HepG2 (cell line): ENCODE results near the gene BCAM. TPM values are rescaled to one million over a fixed set of nuclear protein-coding genes. Genes with fewer than 3 reads are reported as not detected.

Source experiments
- ARNTL ChIP-seq: sonication (generic); formaldehyde crosslinking; IDR thresholded peaks from 2 replicates; pipeline ENCODE4 v1.4.0; 2020; ENCODE audit warnings: mild to moderate bottlenecking, missing genetic modification reagents
- ATF7 ChIP-seq, 2 experiments: fragments of 450-650 bp in 1 of 2; sonication (generic) in 1 of 2; formaldehyde crosslinking in 1 of 2; IDR thresholded peaks; 2 replicates each; pipeline versions ENCODE4 v1.4.0 to v1.6.1; 2016 to 2020; ENCODE audit warnings: antibody characterized with exemption in 1 of 2, mild to moderate bottlenecking in 1 of 2, missing genetic modification reagents in 1 of 2
- CCAR2 ChIP-seq: fragments of 200-400 bp; formaldehyde crosslinking; optimal IDR thresholded peaks from 2 replicates; pipeline ENCODE3; 2018; ENCODE audit warnings: low read depth, mild to moderate bottlenecking, low read length, moderate library complexity
- ELF4 ChIP-seq: sonication (generic); formaldehyde crosslinking; IDR thresholded peaks from 2 replicates; pipeline ENCODE4 v1.5.0; 2020; ENCODE audit warnings: missing genetic modification reagents, mild to moderate bottlenecking, moderate library complexity, borderline replicate concordance
- FOXA3 ChIP-seq: IDR thresholded peaks from 2 replicates; pipeline ENCODE4 v1.6.1; 2016; ENCODE audit warnings: missing genetic modification reagents, missing compliant biosample characterization
- GATAD1 ChIP-seq: IDR thresholded peaks from 2 replicates; pipeline ENCODE4 v1.6.1; 2016; ENCODE audit warnings: missing genetic modification reagents, missing compliant biosample characterization
- JUN ChIP-seq: sonication (generic); formaldehyde crosslinking; IDR thresholded peaks from 2 replicates; pipeline ENCODE4 v1.4.0; 2020; ENCODE audit warnings: mild to moderate bottlenecking, missing genetic modification reagents
- PPARG ChIP-seq: conservative IDR thresholded peaks from 2 replicates; pipeline ENCODE4 v1.6.1; 2016; ENCODE audit warnings: missing biosample characterization, missing genetic modification reagents
- RELA ChIP-seq: sonication (generic); formaldehyde crosslinking; IDR thresholded peaks from 2 replicates; pipeline ENCODE4 v1.4.0; 2020; ENCODE audit warnings: missing genetic modification reagents
- TBL1XR1 ChIP-seq: fragments of 150-350 bp; IDR thresholded peaks from 2 replicates; pipeline ENCODE4 v1.6.1; 2014; ENCODE audit warnings: borderline replicate concordance, low read length; ENCODE audit not compliant: partially characterized antibody
- ZIK1 ChIP-seq: sonication (generic); formaldehyde crosslinking; IDR thresholded peaks from 2 replicates; pipeline ENCODE4 v1.5.0; 2020; ENCODE audit warnings: mild to moderate bottlenecking, low read depth, missing genetic modification reagents, borderline replicate concordance
- ZKSCAN8 ChIP-seq: IDR thresholded peaks from 2 replicates; pipeline ENCODE4 v1.6.1; 2016; ENCODE audit warnings: borderline replicate concordance, missing genetic modification reagents, missing compliant biosample characterization
- ZMAT3 ChIP-seq: sonication (generic); formaldehyde crosslinking; conservative IDR thresholded peaks from 2 replicates; pipeline ENCODE4 v1.7.0; 2021; ENCODE audit warnings: missing genetic modification reagents
- ZNF761 ChIP-seq: sonication (generic); formaldehyde crosslinking; conservative IDR thresholded peaks from 2 replicates; pipeline ENCODE4 v1.4.0; 2020; ENCODE audit warnings: mild to moderate bottlenecking, missing genetic modification reagents
- polyA plus RNA-seq, 8 experiments: library from polyadenylated mRNA; depleted of rRNA in 3 of 8; stranded (reverse) in 7 of 8; unstranded in 1 of 8; fragments of >200 nt; fragmentation: Illumina TruSeq in 4 of 8; extraction: Trizol in 4 of 8; gene quantifications; 2 replicates each; pipeline versions ENCODE4 v1.2.1 to v1.2.3, GENCODE V29; 2011 to 2016; ENCODE audit warnings: low read depth in 4 of 8, missing spikeins in 1 of 8, mixed read lengths in 1 of 8; ENCODE audit not compliant: insufficient read depth in 1 of 8
- total RNA-seq, 5 experiments: library from RNA; depleted of rRNA; stranded (reverse); fragments of >200 nt; fragmentation: Illumina TruSeq; extraction: Trizol; gene quantifications; 2 replicates each; pipeline ENCODE4 v1.2.3, GENCODE V29; 2016; ENCODE audit warnings: low read depth in 1 of 5
- TF ChIP-seq, protein P1 (sequence below): sonication (generic); formaldehyde crosslinking; IDR thresholded peaks from 2 replicates; pipeline ENCODE4 v1.4.0; 2020; ENCODE audit warnings: missing genetic modification reagents
- TF ChIP-seq, protein P2 (sequence below): sonication (generic); formaldehyde crosslinking; IDR thresholded peaks from 2 replicates; pipeline ENCODE4 v1.4.0; 2020; ENCODE audit warnings: mild to moderate bottlenecking, missing genetic modification reagents
- TF ChIP-seq, protein P3 (sequence below): sonication (generic); formaldehyde crosslinking; IDR thresholded peaks from 2 replicates; pipeline ENCODE4 v1.4.0; 2020; ENCODE audit warnings: mild to moderate bottlenecking, missing genetic modification reagents
- TF ChIP-seq, protein P4 (sequence below): sonication (generic); formaldehyde crosslinking; IDR thresholded peaks from 2 replicates; pipeline ENCODE4 v1.5.0; 2020; ENCODE audit warnings: mild to moderate bottlenecking, missing genetic modification reagents, moderate library complexity
- TF ChIP-seq, protein P5 (sequence below): sonication (generic); formaldehyde crosslinking; IDR thresholded peaks from 2 replicates; pipeline ENCODE4 v1.4.0; 2020; ENCODE audit warnings: missing genetic modification reagents
- TF ChIP-seq, protein P6 (sequence below): sonication (generic); formaldehyde crosslinking; IDR thresholded peaks from 2 replicates; pipeline ENCODE4 v1.4.0; 2020; ENCODE audit warnings: mild to moderate bottlenecking, missing genetic modification reagents
- TF ChIP-seq, protein P7 (sequence below): sonication (generic); formaldehyde crosslinking; IDR thresholded peaks from 2 replicates; pipeline ENCODE4 v1.4.0; 2020; ENCODE audit warnings: missing genetic modification reagents

The BCAM gene
- total and polyA plus RNA-seq, 2 of the 13 experiments (the other 11 are each of a cell fraction or from before 2014, with no cell fraction given) = 51.2 to 62.7 TPM

DNA sequence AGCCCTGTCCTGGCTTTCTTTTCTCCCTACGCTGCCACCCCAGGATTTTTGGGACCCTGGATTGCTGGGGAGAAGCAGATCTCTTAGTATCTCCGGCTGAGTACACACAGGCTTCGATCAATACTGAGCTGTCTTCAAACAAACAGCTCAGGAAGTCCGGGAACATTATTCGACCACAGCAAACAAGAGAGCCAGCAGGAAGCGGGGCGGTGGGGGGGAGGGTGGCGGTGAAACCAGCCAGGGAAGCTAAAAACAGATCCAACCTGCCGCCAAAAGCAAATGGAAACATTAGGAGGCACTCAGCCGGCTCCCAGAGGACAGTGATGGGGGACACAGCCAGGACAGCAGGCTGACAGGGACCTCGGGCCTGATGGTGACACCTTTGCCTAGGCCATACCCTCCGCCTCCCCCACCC, 12.2 kb upstream of the BCAM start (continued):
- TF ChIP-seq, protein P1, sequence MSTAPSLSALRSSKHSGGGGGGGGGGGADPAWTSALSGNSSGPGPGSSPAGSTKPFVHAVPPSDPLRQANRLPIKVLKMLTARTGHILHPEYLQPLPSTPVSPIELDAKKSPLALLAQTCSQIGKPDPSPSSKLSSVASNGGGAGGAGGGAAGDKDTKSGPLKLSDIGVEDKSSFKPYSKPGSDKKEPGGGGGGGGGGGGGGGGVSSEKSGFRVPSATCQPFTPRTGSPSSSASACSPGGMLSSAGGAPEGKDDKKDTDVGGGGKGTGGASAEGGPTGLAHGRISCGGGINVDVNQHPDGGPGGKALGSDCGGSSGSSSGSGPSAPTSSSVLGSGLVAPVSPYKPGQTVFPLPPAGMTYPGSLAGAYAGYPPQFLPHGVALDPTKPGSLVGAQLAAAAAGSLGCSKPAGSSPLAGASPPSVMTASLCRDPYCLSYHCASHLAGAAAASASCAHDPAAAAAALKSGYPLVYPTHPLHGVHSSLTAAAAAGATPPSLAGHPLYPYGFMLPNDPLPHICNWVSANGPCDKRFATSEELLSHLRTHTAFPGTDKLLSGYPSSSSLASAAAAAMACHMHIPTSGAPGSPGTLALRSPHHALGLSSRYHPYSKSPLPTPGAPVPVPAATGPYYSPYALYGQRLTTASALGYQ = peak; percentile 75; the same call in 1 of the 2 replicates
- TF ChIP-seq, protein P2, sequence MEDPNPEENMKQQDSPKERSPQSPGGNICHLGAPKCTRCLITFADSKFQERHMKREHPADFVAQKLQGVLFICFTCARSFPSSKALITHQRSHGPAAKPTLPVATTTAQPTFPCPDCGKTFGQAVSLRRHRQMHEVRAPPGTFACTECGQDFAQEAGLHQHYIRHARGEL (CRISPR knock-in tag) = no peak
- TF ChIP-seq, protein P3, sequence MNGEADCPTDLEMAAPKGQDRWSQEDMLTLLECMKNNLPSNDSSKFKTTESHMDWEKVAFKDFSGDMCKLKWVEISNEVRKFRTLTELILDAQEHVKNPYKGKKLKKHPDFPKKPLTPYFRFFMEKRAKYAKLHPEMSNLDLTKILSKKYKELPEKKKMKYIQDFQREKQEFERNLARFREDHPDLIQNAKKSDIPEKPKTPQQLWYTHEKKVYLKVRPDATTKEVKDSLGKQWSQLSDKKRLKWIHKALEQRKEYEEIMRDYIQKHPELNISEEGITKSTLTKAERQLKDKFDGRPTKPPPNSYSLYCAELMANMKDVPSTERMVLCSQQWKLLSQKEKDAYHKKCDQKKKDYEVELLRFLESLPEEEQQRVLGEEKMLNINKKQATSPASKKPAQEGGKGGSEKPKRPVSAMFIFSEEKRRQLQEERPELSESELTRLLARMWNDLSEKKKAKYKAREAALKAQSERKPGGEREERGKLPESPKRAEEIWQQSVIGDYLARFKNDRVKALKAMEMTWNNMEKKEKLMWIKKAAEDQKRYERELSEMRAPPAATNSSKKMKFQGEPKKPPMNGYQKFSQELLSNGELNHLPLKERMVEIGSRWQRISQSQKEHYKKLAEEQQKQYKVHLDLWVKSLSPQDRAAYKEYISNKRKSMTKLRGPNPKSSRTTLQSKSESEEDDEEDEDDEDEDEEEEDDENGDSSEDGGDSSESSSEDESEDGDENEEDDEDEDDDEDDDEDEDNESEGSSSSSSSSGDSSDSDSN (CRISPR knock-in tag) = 0 out of 2 replicates have a peak, but pooled peaks have one; percentile 49
- TF ChIP-seq GATAD1 (0 out of 2 replicates have a peak, but pooled peaks have one; percentile 16), PPARG (CRISPR knock-in tag) (peak; percentile 56; the same call in 1 of the 2 replicates), RELA (CRISPR knock-in tag) (no peak), ZNF761 (CRISPR knock-in tag) (no peak), ZMAT3 (CRISPR knock-in tag) (no peak), ATF7 (IDR thresholded peaks at IDR 0.05) (no peak), ATF7 (CRISPR knock-in tag; IDR thresholded peaks at IDR 0.05) (no peak), ZIK1 (CRISPR knock-in tag) (no peak), FOXA3 (CRISPR knock-in tag) (peak; percentile 88), ELF4 (CRISPR knock-in tag) (0 out of 2 replicates have a peak, but pooled peaks have one; percentile 33), TBL1XR1 (peak; percentile 38), CCAR2 (no peak), ARNTL (CRISPR knock-in tag) (peak; percentile 70), ZKSCAN8 (CRISPR knock-in tag) (peak; percentile 72; the same call in 1 of the 2 replicates), JUN (peak; percentile 66)
- TF ChIP-seq, protein P4, sequence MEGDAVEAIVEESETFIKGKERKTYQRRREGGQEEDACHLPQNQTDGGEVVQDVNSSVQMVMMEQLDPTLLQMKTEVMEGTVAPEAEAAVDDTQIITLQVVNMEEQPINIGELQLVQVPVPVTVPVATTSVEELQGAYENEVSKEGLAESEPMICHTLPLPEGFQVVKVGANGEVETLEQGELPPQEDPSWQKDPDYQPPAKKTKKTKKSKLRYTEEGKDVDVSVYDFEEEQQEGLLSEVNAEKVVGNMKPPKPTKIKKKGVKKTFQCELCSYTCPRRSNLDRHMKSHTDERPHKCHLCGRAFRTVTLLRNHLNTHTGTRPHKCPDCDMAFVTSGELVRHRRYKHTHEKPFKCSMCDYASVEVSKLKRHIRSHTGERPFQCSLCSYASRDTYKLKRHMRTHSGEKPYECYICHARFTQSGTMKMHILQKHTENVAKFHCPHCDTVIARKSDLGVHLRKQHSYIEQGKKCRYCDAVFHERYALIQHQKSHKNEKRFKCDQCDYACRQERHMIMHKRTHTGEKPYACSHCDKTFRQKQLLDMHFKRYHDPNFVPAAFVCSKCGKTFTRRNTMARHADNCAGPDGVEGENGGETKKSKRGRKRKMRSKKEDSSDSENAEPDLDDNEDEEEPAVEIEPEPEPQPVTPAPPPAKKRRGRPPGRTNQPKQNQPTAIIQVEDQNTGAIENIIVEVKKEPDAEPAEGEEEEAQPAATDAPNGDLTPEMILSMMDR (CRISPR knock-in tag) = peak; percentile 25; the same call in 1 of the 2 replicates
- TF ChIP-seq, protein P5, sequence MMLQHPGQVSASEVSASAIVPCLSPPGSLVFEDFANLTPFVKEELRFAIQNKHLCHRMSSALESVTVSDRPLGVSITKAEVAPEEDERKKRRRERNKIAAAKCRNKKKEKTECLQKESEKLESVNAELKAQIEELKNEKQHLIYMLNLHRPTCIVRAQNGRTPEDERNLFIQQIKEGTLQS (CRISPR knock-in tag) = no peak
- TF ChIP-seq, protein P6, sequence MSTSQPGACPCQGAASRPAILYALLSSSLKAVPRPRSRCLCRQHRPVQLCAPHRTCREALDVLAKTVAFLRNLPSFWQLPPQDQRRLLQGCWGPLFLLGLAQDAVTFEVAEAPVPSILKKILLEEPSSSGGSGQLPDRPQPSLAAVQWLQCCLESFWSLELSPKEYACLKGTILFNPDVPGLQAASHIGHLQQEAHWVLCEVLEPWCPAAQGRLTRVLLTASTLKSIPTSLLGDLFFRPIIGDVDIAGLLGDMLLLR (CRISPR knock-in tag) = no peak
- TF ChIP-seq, protein P7, sequence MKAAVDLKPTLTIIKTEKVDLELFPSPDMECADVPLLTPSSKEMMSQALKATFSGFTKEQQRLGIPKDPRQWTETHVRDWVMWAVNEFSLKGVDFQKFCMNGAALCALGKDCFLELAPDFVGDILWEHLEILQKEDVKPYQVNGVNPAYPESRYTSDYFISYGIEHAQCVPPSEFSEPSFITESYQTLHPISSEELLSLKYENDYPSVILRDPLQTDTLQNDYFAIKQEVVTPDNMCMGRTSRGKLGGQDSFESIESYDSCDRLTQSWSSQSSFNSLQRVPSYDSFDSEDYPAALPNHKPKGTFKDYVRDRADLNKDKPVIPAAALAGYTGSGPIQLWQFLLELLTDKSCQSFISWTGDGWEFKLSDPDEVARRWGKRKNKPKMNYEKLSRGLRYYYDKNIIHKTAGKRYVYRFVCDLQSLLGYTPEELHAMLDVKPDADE (CRISPR knock-in tag) = no peak
